Suppressor macrophage treated with lipopolysaccharide for 1 hour (primary cell): ENCODE measurements around the gene SFMBT2.
A peak's percentile ranks its signal among the peaks of the same experiment; 100 is the strongest.

Experiments
- DNase-seq, 3 donors: peaks; one replicate each; pipeline ENCODE4 v3.0.0-alpha.2; 2020 to 2022

SFMBT2 gene

GRCh38 chr10:7171825-7172224 lies 239.0 kb downstream of the SFMBT2 start:
- no peak for DNase-seq

GRCh38 chr10:7170626-7171322 lies 240.1 kb downstream of the SFMBT2 start:
- DNase-seq, result no peak

GRCh38 chr10:7168414-7168813 lies 242.4 kb downstream of the SFMBT2 start:
- DNase-seq, result no peak

- DNase-seq, result no peak
Observed at GRCh38 chr10:7165500-7166177, 245.2 kb downstream of the SFMBT2 start.

GRCh38 chr10:7164955-7165354 lies 245.9 kb downstream of the SFMBT2 start:
- DNase-seq, result no peak

GRCh38 chr10:7162331-7162730 lies 248.5 kb downstream of the SFMBT2 start:
- no peak for DNase-seq

GRCh38 chr10:7161484-7162250 lies 249.2 kb downstream of the SFMBT2 start:
- no peak for DNase-seq

GRCh38 chr10:7159928-7160327 lies 250.9 kb downstream of the SFMBT2 start:
- DNase-seq, result no peak

- no peak for DNase-seq
Observed at GRCh38 chr10:7159517-7159916, 251.3 kb downstream of the SFMBT2 start.

- DNase-seq, result peak; percentile 32 to 54 (median 51)
Observed at GRCh38 chr10:7157091-7157490, 253.7 kb downstream of the SFMBT2 start.

- DNase-seq, result no peak
Observed at GRCh38 chr10:7153750-7154149, 257.1 kb downstream of the SFMBT2 start.

GRCh38 chr10:7152982-7153381 lies 257.9 kb downstream of the SFMBT2 start:
- no peak for DNase-seq

GRCh38 chr10:7152341-7152740 lies 258.5 kb downstream of the SFMBT2 start:
- no peak for DNase-seq

GRCh38 chr10:7151538-7151937 lies 259.3 kb downstream of the SFMBT2 start:
- no peak for DNase-seq

GRCh38 chr10:7150349-7150748 lies 260.5 kb downstream of the SFMBT2 start:
- DNase-seq, result no peak

GRCh38 chr10:7146189-7146588 lies 264.6 kb downstream of the SFMBT2 start:
- DNase-seq, result no peak

GRCh38 chr10:7136016-7136415 lies 274.8 kb downstream of the SFMBT2 start:
- DNase-seq, result no peak

GRCh38 chr10:7135188-7135587 lies 275.6 kb downstream of the SFMBT2 start:
- DNase-seq, result no peak

GRCh38 chr10:7134448-7134847 lies 276.4 kb downstream of the SFMBT2 start:
- DNase-seq, result no peak

GRCh38 chr10:7133958-7134357 lies 276.9 kb downstream of the SFMBT2 start:
- no peak for DNase-seq

GRCh38 chr10:7133278-7133677 lies 277.6 kb downstream of the SFMBT2 start:
- no peak for DNase-seq

- DNase-seq, result peak; percentile 36 to 59 (median 41)
Observed at GRCh38 chr10:7130191-7130911, 280.5 kb downstream of the SFMBT2 start.

GRCh38 chr10:7123774-7124173 lies 287.1 kb downstream of the SFMBT2 start:
- DNase-seq, result peak; percentile 27 to 46 (median 32)
